HG02970 (cell line): Measurements from ENCODE around the gene HGFAC.

ENCODE experiments used
- ATAC-seq: cut with Tn5 transposase; IDR thresholded peaks from one replicate; pipeline ENCODE4 v1.9.1; 2021; ENCODE audit warnings: mild to moderate bottlenecking, moderate library complexity, moderate number of reproducible peaks; ENCODE audit not compliant: unreplicated experiment, low FRiP score

Gene HGFAC

DNA sequence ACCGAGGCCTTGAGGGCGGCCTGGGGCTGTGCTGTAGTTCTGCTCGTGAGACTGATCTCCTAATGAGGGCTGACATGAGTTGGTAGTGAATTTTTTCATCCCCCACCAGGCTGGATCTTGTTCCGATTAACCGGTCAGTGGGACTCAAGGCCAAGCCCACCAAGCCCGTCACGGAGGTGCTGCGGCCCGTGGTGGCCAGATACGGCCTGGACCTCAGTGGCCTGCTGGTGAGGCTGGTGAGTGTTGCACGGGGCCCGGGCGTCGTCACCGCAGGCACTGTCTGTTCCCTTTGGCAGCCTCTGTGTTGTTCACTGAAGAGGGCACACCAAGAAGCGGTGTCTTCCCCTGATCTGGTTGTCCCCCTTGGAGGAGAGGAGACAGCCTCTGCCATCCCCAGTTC, 18.4 kb upstream of the HGFAC start:
- ATAC-seq: no peak

DNA sequence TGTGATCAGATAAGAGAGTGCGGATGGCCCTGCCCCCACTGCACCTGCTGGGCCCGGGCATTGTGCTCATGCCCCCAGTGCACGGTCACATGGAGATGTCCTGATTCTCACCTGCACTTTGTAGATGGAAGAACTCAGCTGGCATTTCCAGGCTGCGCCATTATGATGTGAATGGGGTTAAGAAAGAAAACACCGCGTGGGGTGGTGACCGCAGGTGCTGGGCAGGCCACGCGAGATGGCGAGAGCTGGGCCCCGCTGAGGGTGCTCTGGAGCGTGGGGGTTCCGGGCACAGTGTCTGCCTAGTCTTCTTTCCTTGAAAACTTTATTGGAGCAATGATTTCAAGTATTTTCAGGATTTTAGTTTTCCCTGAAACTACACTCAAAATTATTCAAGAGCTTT, 17.8 kb upstream of the HGFAC start:
- no peak for ATAC-seq

DNA sequence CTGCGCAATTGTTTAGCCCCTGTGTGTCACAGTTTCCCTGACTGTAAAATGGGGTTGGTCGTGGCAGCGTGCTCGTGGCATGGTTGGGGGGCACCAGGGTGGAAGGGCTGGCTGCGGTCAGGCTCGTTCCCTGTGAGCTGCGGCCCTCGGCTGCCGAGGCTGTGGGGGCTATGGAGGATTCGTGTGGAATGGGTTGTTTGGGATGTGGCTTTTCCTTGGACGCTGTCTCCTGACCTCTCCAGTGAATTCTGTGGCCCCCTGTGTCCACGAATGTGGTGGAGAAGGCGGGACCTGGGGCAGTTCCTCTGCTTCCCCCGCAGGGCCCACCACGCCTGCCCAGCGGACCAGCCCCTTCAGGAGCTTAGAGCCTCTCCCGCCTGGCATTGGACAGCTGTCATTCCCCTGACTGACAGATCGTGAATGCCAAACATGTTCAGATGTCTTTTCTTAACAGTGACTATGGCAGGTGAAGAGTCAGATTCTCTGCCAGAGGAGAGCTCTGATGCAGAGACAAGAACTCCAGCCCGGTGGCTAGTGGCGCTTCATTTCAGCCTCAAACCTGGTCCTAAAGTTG, 17.2 kb upstream of the HGFAC start:
- ATAC-seq: no peak

DNA sequence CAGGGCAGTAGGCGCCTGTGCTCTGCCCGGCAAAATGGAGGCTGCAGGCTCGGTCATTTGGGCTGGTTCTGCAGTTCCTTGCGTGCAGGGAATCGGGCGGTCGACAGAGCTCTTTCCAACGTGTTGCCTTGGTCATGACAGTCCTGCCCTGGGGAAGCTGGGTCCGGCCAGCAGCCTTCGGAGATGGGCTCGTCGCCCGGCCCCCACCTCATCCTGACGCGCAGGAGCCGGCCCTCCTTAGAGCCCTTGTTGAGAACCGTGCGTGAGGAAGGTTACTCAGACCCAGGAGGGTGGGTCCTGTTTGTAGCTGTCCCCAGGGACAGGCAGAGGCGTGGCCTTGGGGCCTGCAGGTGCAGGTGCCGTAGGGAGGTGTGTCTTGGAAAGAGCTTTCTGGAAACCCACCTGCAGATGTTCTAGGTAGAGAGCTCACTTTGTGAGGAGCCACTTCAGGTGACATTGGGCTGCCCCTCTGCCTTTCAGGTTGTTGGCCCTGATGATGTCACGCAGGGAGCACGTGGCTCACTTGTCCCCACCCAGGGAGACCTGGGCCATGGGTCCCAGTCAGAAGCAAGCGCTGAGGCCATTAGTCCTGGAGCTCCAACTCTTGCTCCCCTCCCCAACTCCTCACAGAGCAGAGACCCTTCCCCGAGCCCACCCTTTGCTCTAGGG, 15.2 kb upstream of the HGFAC start:
- no peak for ATAC-seq

DNA sequence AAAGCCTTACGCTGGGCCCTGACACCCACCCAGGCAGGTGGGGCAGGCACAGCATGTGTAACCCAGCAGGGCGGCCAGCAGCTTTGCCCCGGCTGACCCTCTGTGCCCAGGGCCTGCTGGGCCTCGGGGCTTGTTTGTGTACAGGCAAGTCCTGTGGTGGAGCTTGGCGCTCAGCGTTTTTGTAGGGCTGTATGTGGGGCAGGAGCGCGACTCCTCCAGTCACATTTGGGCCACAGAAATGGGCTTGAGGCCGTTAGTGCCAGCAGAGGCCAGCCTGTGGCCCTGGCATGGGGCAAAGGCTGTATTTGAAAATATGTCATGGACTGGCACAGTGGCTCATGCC, 14.7 kb upstream of the HGFAC start:
- ATAC-seq: no peak

DNA sequence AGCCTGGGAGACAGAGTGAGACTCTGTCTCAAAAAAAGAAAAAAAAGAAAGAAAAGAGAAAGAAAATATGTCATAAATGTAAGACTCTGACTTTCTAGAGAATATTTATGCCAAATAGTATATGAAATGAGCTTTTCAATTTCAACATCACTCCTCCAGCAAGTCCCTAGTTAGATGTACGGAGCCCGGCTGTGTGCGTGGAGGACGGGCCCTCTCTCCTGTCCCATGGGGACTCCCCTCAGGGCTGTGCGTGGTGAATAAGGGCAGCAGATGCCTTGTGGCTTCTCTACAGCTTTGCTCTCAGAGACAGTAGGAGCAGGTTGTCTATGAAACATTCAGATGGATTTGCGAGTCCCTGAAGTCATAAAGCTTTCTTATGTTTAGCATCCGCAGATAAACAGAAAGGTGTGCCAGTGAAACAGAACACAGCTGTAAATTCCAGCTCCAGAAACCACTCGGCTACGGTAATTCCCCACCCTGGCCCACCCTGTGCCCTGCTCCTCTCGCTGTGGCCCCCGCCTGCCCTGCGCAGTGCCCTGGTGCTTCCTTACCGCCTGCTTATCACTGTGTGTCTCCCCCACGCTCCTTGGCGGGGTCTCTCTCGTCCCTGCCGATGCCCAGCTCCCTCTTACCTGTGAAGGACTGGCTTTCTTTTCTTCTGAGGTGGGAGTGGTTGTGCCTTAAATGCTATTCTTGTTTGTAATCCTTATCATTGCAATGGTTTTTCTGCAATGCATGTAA, 13.9 kb upstream of the HGFAC start:
- ATAC-seq: no peak

DNA sequence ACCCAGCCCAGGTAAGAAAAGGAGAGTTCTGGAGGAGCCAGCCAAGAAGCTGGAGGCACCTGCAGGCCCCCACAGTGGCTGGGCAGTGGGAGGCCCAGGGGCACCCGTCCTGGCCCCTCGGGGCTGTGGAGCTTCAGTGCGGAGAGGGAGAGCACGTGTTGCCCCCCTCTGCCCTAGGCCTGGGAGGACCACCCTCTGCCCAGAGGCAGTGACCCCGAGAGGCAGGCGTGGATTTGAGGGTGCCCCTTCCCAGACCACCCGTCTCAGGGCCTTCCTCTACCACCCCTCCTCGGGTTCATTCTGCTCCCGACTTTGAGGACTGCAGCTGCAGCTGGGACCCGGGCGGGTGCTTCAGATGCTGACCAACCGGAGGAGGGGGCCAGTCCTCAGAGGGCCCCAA, 12.1 kb upstream of the HGFAC start:
- ATAC-seq: no peak

DNA sequence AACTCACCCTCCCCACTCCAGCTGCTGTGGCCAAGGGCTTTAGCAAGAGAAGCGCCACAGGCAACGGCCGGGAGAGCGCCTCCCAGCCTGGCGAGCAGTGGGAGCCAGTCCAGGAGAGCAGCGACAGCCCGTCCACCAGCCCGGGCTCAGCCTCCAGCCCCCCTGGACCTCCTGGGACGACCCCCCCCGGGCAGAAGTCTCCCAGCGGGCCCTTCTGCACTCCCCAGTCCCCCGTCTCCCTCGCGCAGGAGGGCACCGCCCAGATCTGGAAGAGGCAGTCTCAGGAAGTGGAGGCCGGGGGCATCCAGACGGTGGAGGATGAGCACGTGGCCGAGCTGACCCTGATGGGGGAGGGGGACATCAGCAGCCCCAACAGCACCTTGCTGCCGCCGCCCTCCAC, 11.2 kb upstream of the HGFAC start:
- ATAC-seq: no peak

DNA sequence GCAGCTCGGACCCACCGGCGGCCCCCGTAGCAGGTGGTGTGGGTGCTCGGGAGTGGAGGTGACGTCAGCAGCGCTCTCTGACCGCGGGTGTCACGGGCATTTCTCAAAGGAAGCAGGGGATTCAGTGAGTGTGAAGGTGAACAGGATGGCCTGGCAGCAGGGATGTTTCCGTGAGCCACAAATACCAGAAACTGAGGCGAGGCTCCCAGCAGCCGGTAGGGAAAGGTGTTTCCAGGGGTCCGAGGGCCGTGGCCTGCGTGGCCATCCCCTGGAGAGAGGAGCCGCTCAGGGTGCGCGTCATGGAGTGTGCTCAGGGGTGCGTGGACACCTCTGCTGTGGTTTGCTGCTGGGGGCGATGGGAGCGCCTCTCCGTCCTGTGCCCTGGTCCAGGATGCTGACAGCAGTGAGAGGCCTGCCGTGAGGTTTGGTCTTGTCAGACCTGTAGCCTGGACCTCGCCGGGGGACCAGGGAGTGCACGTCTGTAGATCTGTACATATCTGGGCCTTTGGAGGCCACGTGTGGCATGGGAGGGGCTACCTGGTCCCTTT, 10.2 kb upstream of the HGFAC start:
- ATAC-seq: no peak

DNA sequence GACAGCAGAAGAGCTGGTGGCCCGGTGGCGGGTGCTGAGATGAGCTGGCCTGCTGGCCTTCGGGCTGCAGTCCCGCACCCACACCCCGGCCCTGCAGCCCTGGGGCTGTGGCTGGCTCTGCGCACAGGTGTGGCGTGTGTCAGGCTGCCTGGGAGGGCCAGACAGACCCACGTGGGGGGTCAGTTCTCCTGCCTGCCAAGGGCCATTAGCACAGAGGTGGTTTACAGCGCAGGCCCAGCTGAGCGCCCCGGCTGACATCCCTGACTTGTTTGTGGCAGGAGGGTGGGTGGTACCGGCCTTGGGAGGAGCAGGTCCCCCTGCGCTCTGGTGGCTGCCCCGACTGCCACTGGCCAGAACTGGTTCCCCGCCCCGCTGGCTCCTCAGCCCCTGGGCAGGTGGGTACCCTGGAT, 9.4 kb upstream of the HGFAC start:
- no peak for ATAC-seq

DNA sequence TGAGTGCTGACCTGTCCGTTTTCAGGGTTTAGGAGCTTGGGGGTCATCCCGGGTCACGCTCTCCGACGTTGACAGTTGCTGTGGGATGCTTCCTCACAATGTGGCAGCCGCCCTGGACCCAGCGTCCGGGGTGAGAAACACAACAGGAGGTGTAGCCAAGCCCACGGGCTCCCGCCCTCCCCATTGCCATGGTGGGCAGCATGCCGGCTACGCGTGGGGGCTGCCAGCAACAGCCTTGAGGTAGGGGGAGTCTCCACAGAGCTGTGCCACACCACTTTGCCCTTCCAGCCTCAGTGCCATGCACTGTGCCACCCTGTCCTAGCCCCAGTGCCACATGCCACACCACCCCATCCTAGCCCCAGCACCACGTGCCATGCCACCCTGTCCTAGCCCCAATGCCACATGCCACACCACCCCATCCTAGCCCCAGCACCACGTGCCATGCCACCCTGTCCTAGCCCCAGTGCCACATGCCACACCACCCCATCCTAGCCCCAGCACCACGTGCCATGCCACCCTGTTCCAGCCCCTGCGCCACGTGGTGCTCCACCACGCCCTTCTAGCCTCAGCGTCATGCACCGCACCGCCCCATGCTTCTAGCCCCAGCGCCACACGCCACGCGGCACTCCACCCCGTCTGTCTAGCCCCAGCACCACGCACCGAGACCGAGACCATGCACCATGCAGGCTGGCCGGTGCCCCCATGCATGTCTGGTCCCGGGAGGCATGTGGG, 8.5 kb upstream of the HGFAC start:
- ATAC-seq: no peak

DNA sequence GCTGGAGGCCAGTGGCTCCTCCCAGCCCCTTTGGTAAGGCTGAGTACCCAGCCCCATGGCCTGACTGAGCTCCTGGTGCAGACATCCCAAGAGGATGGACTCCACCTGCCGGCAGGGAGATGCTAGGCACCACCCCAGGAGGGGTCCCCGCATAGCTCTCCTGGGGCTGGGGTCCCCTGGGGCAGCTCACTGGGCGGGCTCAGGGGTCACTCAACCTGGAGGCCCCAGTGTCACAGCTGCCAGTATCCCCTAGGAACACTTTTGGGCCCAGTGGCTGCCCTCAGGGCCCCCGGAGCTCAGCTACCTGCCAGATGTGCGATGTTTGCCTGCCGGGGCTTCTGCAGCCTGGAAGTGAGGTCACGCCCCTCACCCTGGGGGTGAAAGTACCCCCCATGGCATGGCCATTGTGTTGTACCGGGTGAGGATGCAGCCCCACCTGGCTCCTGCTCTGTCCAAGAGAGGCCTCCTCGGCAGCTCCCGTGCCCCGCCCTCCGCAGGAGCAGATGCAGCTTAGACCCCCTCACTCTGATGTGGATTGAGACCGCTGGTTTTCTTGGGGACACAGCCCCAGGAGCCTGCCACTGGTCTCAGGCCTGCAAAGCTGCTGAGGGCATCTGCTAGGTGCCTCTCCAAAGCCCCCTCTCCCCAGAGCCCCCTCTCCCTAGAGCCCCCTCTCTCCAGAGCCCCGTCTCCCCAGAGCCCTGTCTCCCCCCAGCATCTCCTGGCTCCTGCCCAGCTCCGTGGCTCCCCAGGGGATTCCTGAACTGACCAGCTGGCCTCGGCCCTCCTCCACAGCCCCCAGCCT, 6.7 kb upstream of the HGFAC start:
- ATAC-seq: no peak

DNA sequence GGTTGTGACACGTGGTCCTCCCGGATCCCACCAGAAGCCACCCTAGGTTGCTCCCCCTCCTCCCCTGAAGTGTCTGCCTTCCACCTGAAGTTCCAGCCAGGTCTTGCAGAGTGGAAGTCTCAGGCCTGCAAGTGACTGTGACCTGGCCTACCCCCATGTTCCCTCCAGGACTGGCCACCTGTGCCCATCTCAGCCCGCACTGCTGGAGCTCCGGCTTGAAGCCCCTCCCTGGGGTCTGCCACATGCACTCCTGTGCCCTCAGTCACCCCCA, 6.1 kb upstream of the HGFAC start:
- no peak for ATAC-seq

DNA sequence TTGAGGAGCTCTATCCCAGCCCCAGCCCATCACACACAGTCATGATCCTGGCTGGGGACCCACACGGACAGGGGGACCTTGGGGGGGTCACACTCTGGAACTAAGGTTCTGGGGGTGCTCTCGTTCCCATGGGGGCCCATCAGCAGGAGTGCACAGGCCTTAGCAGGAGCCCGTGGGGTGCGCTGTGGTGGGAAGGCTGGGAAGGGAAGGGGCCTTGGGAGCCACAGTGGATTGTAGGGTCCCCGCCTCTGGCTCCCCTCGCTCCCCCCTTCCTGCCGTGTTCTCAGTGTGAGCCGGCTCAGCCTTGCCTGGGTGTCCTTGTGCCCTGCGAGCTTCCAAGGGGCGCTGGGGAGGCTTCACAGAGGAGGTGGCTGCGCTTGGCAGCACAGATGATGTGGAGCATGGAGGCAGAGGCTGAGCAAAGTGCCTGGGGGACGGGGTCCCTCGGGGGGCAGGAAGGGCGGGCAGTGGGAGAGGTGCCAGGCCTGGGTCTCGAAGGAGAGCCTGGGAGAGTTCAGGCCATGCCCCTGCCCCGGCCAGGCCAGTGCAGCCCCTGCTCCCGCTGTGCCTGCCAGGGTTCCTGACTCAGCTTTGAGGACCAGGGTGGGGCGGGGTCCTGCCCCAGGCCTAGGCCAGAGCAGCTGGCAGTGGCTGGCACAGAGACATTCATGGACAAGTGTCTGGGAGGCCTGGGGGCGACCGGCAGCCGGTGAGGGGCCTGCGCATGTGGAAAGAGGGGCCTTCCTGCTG, 5.5 kb upstream of the HGFAC start:
- ATAC-seq: no peak

DNA sequence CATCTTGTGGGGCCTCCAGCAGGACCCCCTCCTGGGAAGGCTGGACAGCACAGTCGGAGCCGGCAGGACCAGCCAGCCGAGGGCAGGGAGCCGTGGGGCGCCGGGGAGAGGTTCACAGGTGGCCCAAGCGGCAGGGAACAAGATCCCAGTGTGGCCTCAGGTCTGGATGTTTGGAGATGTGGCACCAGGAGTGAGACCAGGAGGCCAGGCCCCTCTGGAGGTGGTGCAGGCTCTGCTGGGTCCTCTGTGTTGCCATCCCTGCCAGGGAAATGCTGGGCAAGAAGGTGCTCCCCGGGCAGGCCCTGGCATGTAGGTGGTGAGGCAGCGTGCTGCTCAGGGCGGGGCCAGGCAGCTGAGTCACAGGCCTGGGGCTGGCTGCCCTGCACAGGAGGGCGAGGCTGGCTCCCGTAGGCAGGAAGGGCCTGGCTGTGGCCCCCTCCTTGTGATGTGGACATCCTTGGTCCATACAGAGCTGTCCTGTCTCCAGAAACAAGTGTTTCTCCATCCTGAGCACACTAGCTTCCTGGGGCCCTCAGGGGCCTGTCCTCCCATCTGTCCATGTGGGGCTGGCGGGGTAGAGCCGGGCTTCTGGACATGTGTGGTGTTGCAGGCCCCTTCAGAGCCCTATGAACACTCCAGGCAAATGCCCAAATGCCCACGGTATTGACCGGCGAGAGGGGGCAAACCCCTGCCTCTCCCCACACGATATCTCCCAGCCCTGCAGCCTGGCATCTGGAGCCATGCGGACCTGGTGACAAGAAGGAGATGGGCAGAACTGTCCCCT, 4.8 kb upstream of the HGFAC start:
- no peak for ATAC-seq

DNA sequence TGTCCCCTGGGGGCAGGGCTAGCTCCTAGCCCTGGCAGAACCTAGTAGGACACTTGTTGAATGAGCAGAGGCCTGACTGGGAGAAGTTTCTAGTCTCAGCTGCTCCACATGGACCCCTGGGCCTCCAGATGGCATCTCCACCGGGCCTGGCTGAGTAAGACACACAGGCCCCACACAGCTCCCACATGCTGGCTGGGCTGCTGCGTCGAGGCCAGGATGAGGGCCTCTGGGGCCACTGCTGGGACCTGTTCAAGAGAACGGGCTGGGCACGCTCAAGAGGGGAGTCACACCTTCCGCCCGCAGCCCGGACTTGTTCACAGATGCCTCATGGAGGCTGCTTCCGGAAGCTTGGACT, 4.2 kb upstream of the HGFAC start:
- ATAC-seq: no peak

DNA sequence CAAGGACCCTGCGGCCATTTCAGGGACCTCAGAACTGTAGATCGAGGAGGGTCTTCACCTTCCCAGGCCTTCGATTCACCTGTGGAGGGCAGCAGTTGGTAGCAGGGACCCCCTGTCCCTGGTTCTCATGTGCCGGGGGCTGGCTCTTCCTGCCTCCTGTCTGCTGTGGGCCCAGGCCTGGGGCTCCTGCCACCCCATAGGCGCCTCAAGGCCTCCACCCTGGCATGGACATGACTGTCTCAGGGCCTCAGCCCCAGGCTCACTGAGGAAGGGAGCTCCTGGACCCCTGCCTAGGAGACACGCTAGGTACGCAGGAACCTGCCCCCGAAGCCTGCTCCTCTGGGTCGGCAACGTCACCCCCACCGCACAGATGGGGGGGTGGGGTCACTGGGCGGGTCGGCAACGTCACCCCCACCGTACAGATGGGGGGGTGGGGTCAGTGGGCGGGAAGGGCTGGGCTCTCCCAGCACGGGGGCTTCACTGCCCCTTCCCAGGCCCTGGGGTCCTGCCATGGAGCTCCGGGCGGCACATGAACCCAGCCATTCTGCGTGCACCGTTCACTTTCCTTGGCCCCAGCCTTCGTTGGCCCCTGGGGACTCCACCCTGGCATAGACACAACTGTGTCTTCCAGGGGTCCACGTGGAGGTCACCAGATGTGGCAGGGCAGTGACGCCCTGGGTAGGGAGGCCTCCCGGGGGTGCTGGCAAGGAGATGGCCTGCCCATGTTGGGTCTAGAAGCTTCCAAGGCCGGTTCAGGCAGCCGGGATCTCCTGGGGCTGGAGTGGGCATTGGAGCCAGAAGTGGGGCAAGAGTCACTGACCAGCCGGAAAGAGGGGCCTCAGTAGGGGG, 3.5 kb upstream of the HGFAC start:
- ATAC-seq: no peak

DNA sequence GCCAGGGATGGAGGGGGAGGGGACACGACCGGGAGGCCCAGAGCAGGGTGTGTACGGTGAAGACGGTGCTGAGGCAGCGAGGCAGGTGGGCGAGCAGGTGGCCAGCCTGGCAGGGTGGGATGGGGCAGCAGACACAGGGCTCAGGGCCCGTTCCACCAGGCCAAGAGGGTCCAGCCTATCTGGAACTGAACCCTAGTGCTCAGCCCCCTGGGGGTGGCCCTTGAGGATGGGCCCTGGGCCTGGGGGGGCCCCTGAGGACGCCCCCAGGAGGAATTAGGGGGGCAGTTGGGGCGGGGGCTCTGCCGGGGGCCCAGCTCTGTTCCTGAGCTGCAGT, 3.0 kb upstream of the HGFAC start:
- no peak for ATAC-seq

DNA sequence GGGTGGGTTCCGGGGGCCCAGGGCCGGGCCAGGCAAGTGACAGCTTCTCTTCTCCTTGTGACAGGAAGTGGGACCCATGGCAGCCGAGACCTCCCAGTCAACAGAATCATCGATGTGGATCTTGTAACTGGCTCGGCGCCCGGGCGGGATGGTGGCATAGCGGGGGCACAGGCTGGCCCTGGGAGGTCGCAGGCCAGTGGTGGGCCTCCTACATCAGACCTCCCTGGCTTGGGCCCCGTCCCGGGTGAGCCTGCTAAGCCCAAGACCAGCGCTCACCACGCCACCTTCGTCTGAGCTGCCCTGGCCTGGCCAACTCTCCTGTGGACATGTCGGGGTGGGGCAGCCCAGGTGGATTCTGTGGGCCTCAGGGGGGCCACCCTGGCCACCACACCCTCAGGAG, 2.4 kb upstream of the HGFAC start:
- no peak for ATAC-seq
